ENCODE measurements around the gene OR4C12. TPM values are rescaled to one million over a fixed set of nuclear protein-coding genes. Genes with fewer than 3 reads are reported as not detected.
"Not testable (repeated sequence)": the region's sequence is repeated elsewhere in the genome, so short reads cannot be mapped to it uniquely, and the experiment has no call there.

The OR4C12 gene
- total RNA-seq, 1 experiment from 2014 or later: not detected

DNA sequence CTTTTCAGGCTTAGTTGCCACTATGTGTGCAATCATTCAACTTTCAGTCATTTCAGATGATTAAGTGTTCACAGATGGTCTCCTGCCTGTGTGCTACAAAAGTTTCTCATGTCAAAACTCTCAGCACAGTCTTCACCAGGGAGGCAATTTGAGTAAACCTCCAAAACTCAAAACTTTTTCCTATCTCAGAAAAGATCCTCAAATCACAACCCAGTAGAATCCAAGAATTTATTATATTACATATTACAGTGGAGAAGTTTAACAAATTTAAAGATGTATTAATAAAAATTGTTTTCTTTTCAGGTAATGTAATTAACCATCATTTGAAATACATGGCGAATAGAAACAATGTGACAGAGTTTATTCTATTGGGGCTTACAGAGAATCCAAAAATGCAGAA lies 30.2 kb downstream of the OR4C12 start, which contains the start of gene OR4C13:
TSS of gene OR4C13 (plus strand) at position 301 of the 400 bp plus-strand sequence. CDS start at position 333, 32 bp downstream.
- no peak within 1 kb of the TSS for H3K4me3 ChIP-seq (ENCODE audit: low read length)
- no peak for TF ChIP-seq EZH2 (IDR thresholded peaks at IDR 0.05; ENCODE audit: low read length, unreplicated experiment)
- TF ChIP-seq, protein P1, sequence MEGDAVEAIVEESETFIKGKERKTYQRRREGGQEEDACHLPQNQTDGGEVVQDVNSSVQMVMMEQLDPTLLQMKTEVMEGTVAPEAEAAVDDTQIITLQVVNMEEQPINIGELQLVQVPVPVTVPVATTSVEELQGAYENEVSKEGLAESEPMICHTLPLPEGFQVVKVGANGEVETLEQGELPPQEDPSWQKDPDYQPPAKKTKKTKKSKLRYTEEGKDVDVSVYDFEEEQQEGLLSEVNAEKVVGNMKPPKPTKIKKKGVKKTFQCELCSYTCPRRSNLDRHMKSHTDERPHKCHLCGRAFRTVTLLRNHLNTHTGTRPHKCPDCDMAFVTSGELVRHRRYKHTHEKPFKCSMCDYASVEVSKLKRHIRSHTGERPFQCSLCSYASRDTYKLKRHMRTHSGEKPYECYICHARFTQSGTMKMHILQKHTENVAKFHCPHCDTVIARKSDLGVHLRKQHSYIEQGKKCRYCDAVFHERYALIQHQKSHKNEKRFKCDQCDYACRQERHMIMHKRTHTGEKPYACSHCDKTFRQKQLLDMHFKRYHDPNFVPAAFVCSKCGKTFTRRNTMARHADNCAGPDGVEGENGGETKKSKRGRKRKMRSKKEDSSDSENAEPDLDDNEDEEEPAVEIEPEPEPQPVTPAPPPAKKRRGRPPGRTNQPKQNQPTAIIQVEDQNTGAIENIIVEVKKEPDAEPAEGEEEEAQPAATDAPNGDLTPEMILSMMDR (conservative IDR thresholded peaks at IDR 0.05; ENCODE audit: low read depth, low read length): no peak
- no peak for TF ChIP-seq EZH2phosphoT487 (IDR thresholded peaks at IDR 0.05; ENCODE audit: borderline replicate concordance, low read length)
- intact Hi-C loops (cut with micrococcal nuclease): no loop called here
- H3K79me2 ChIP-seq (ENCODE audit: low read length): no peaks in the 10 kb centered on the region
- no peak within 1 kb of the TSS for H3K4me2 ChIP-seq (ENCODE audit: low read length)
- no peaks in the 10 kb centered on the region for H3F3A ChIP-seq (ENCODE audit: low read length, unreplicated experiment)
- no peaks in the 10 kb centered on the region for H3K27me3 ChIP-seq (ENCODE audit: low read length)
- no peaks in the 10 kb centered on the region for H3K9me2 ChIP-seq (replicated peaks; ENCODE audit: low read length)
- no peaks in the 10 kb centered on the region for H3K4me1 ChIP-seq (ENCODE audit: insufficient read depth, low read length)
- ATAC-seq: no peak
- no peaks in the 10 kb centered on the region for H3K9me3 ChIP-seq (ENCODE audit: low read length)
- ChIA-PET POLR2A (ENCODE audit: unreplicated experiment) (no interaction called here), CTCF (no interaction called here)
- no TSS peak for BruUV-seq (replicated peaks)
- no peak within 1 kb of the TSS for H3K9ac ChIP-seq (ENCODE audit: low read length)
- H4K20me1 ChIP-seq (ENCODE audit: low read length): no peaks in the 10 kb centered on the region
- H2AFZ ChIP-seq (ENCODE audit: low read length): no peak within 1 kb of the TSS
- no peak within 1 kb of the TSS for H3K27ac ChIP-seq (ENCODE audit: low read length)
- H3K36me3 ChIP-seq (ENCODE audit: low read depth, low read length): no peaks in the 10 kb centered on the region
- no peak for DNase-seq

DNA sequence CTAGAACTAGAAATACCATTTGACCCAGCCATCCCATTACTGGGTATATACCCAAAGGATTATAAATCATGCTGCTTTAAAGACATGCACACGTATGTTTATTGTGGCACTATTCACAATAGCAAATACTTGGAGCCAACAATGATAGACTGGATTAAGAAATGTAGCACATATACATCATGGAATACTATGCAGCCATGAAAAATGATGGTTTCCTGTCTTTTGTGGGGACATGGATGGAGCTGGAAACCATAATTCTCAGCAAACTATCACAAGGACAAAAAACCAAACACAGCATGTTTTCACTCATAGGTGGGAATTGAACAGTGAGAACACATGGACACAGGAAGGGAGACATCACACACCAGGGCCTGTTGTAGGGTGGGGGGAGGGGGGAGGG lies 33.6 kb downstream of the OR4C12 start:
- H3K27me3 ChIP-seq (ENCODE audit: low read length); H3K36me3 ChIP-seq (ENCODE audit: low read depth, low read length); intact Hi-C loops (cut with micrococcal nuclease); BruUV-seq (replicated peaks); DNase-seq; H3K27ac ChIP-seq (ENCODE audit: low read length); H3K9me3 ChIP-seq (ENCODE audit: low read length); H3K79me2 ChIP-seq (ENCODE audit: low read length); H4K20me1 ChIP-seq (ENCODE audit: low read length); H2AFZ ChIP-seq (ENCODE audit: low read length); ATAC-seq; H3K4me2 ChIP-seq (ENCODE audit: low read length); CTCF ChIA-PET; H3K4me3 ChIP-seq (ENCODE audit: low read length); H3F3A ChIP-seq (ENCODE audit: low read length, unreplicated experiment); H3K4me1 ChIP-seq (ENCODE audit: insufficient read depth, low read length); H3K9ac ChIP-seq (ENCODE audit: low read length); POLR2A ChIA-PET (ENCODE audit: unreplicated experiment); H3K9me2 ChIP-seq (replicated peaks; ENCODE audit: low read length): not testable (repeated sequence)

Other genes starting within 250 kb of the OR4C12 start
- gene OR4C13, start 30.1 kb downstream of the OR4C12 start, total RNA-seq (2014; rRNA removed): not detected in 2 replicates
- gene OR4C45, start 50.3 kb upstream of the OR4C12 start, total RNA-seq (2014; rRNA removed): not detected in 2 replicates

All from PC-3 (cell line).